Measurements from ENCODE around the gene KISS1R.

Gene KISS1R

DNA sequence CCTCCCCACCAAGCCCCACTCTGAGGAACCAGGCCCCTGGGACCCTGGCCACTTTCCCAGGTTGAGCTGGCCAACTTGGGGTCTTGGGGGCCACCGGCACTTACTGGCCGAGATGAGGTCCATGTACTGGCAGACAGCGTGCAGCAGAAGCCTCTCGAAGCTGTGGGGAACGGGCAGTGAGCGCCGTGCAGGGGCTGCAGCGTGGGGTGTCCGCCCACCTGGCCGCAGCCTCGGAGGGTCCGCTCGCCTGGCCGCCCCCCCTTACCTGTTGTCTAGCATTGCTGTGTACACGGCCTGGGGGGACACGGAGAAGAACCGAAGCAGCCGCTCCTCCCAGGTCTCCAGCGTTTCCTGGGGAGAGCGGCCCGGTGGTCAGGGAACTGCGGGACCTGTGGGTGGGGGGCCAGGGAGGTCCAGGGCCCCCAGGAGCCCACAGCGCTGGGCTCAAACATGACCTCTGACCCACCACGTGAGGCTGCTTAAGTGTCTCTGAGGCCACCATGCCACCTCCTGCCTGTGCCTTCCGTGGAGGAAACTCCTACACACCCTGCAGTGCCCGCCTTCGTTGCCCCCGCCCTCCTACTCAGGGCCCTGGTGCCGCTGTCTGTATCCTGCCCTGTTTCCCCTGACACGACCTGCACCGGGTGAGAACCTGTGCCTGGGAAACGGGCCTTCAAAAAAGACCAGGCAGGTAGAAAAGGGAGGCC is 17.6 kb upstream of the KISS1R start:
- no peak overlapping the region for H4K91ac ChIP-seq (ENCODE audit: low read depth, low read length, poor library complexity)
- no peak overlapping the region for H3K14ac ChIP-seq (ENCODE audit: low read length)
- no peaks in the 10 kb centered on the region for H3K9me3 ChIP-seq (replicated peaks in 1 of 2; ENCODE audit: control insufficient read depth in 2 of 2, insufficient read depth in 1 of 2, low read depth in 1 of 2, low read length in 2 of 2)
- no peak overlapping the region for H3K4ac ChIP-seq (ENCODE audit: low read length)
- H2BK12ac ChIP-seq (ENCODE audit: low read length), result no peak overlapping the region
- H3K27ac ChIP-seq (replicated peaks; ENCODE audit: low read length), result no peak overlapping the region
- H3K18ac ChIP-seq (ENCODE audit: low read length), result peak overlapping the region; percentile 28
- H4K8ac ChIP-seq (ENCODE audit: low read depth, low read length), result no peak overlapping the region
- no peak overlapping the region for H2AFZ ChIP-seq (ENCODE audit: low read length)
- H2BK15ac ChIP-seq (ENCODE audit: low read length), result no peak overlapping the region
- H3K4me3 ChIP-seq (ENCODE audit: low read length in 2 of 2), result no peak overlapping the region
- no peak overlapping the region for H3K9ac ChIP-seq (ENCODE audit: low read depth, low read length, poor library complexity)
- peaks cover 10% of the 10 kb centered on the region for H3K79me1 ChIP-seq (ENCODE audit: low read depth, low read length)
- no peak overlapping the region for H3K23ac ChIP-seq (ENCODE audit: low read depth, low read length, poor library complexity)
- no CpG with 5 or more reads among the region's 32 CpGs for WGBS, 2 donors (ENCODE audit: extremely low coverage in 2 of 2, insufficient read length in 2 of 2, insufficient replicate concordance in 1 of 2)
- peak overlapping the region; percentile 75 for H2BK5ac ChIP-seq (ENCODE audit: low read length)
- DNase-seq (ENCODE audit: low spot score), result no peak
- H3K4me1 ChIP-seq (ENCODE audit: control insufficient read depth in 2 of 2, insufficient read depth in 1 of 2, low read depth in 1 of 2, low read length in 2 of 2), result peaks cover 5 to 7% of the 10 kb centered on the region in 2 donors
- no peak overlapping the region for H2BK120ac ChIP-seq (ENCODE audit: low read depth, low read length)
- H3K27me3 ChIP-seq (ENCODE audit: control insufficient read depth in 3 of 3, insufficient read depth in 3 of 3, low read depth in 1 of 3, low read length in 3 of 3), result no peaks in the 10 kb centered on the region
- H3K36me3 ChIP-seq (replicated peaks in 1 of 2; ENCODE audit: control insufficient read depth in 2 of 2, insufficient read depth in 2 of 2, low read length in 2 of 2), result peaks cover 3 to 53% of the 10 kb centered on the region in 2 donors
- no peak overlapping the region for H3K4me2 ChIP-seq (ENCODE audit: insufficient read depth, low read length, poor library complexity, severe bottlenecking)
- H2AK5ac ChIP-seq (ENCODE audit: low read depth, low read length), result no peak overlapping the region

DNA sequence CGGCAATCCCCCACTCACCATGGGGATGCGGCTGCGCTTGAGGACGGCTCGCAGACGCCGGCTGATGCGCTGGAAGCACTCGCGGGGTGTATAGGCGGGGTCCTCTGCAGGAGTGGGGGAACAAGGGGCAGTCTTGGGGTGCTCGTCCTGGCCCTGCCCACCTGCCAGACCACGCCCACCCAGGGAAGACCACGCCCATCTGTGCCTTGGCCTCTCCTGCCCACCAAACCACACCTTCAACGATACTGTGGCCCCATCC is 17.2 kb upstream of the KISS1R start:
- WGBS, 2 donors (ENCODE audit: extremely low coverage in 2 of 2, insufficient read length in 2 of 2, insufficient replicate concordance in 1 of 2), result no CpG with 5 or more reads among the region's 15 CpGs
- H2BK12ac ChIP-seq (ENCODE audit: low read length), result no peak overlapping the region
- no peak overlapping the region for H2AK5ac ChIP-seq (ENCODE audit: low read depth, low read length)
- H2BK5ac ChIP-seq (ENCODE audit: low read length), result peak overlapping the region; percentile 75
- no peak overlapping the region for H3K4me2 ChIP-seq (ENCODE audit: insufficient read depth, low read length, poor library complexity, severe bottlenecking)
- H2BK120ac ChIP-seq (ENCODE audit: low read depth, low read length), result no peak overlapping the region
- no peak overlapping the region for H3K27ac ChIP-seq (replicated peaks; ENCODE audit: low read length)
- no peak overlapping the region for H3K4me3 ChIP-seq (ENCODE audit: low read length in 2 of 2)
- no peak overlapping the region for H4K91ac ChIP-seq (ENCODE audit: low read depth, low read length, poor library complexity)
- H2AFZ ChIP-seq (ENCODE audit: low read length), result no peak overlapping the region
- H2BK15ac ChIP-seq (ENCODE audit: low read length), result no peak overlapping the region
- H3K9me3 ChIP-seq (replicated peaks in 1 of 2; ENCODE audit: control insufficient read depth in 2 of 2, insufficient read depth in 1 of 2, low read depth in 1 of 2, low read length in 2 of 2), result no peaks in the 10 kb centered on the region
- no peak overlapping the region for H3K23ac ChIP-seq (ENCODE audit: low read depth, low read length, poor library complexity)
- H3K14ac ChIP-seq (ENCODE audit: low read length), result no peak overlapping the region
- no peak for DNase-seq (ENCODE audit: low spot score)
- no peak overlapping the region for H3K18ac ChIP-seq (ENCODE audit: low read length)
- H3K36me3 ChIP-seq (replicated peaks in 1 of 2; ENCODE audit: control insufficient read depth in 2 of 2, insufficient read depth in 2 of 2, low read length in 2 of 2), result peaks cover 3 to 53% of the 10 kb centered on the region in 2 donors
- peaks cover 10% of the 10 kb centered on the region for H3K79me1 ChIP-seq (ENCODE audit: low read depth, low read length)
- H3K27me3 ChIP-seq (ENCODE audit: control insufficient read depth in 3 of 3, insufficient read depth in 3 of 3, low read depth in 1 of 3, low read length in 3 of 3), result no peaks in the 10 kb centered on the region
- H4K8ac ChIP-seq (ENCODE audit: low read depth, low read length), result no peak overlapping the region
- H3K4me1 ChIP-seq (ENCODE audit: control insufficient read depth in 2 of 2, insufficient read depth in 1 of 2, low read depth in 1 of 2, low read length in 2 of 2), result peaks cover 5 to 7% of the 10 kb centered on the region in 2 donors
- H3K4ac ChIP-seq (ENCODE audit: low read length), result no peak overlapping the region
- H3K9ac ChIP-seq (ENCODE audit: low read depth, low read length, poor library complexity), result no peak overlapping the region

DNA sequence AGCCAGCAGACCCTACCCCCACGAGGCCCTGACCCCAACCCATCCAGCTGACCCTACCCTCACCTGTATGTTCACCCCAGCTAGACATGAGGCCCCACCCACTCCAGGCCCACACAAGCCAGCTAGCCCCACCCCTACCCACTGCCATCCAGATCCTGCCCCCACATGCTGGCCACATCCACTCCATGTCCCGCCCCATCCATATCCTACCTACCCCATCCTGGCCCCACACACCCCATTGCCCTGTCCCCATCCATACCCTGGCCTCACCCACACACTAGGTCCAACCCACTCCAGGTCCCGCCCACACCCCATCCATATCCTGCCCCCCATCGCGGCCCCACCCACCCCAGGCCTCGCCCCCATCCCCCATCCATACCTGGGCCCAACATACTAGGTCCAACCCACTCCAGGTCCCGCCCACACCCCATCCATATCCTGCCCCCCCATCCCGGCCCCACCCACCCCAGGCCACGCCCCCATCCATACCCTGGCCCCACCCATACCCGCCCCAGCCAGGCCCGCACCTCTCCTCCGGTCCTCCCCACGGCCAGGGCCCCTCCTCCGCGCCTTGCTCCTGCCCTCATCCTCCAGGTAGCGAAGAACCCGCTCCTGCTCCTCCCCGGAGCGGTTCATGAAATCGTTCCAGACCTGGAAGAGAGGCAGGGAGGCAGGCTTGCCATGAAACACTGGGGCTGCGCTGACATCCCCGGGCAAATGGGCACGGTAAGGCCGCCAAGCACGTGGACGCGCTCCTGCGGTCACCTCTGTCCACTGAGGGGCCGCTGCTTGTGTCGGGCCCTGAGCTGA is 16.6 kb upstream of the KISS1R start:
- Histone ChIP-seq H3K14ac (ENCODE audit: low read length) (no peak overlapping the region), H3K27ac (replicated peaks; ENCODE audit: low read length) (no peak overlapping the region), H3K9ac (ENCODE audit: low read depth, low read length, poor library complexity) (no peak overlapping the region), H3K4ac (ENCODE audit: low read length) (no peak overlapping the region), H2BK120ac (ENCODE audit: low read depth, low read length) (no peak overlapping the region), H3K36me3 (replicated peaks in 1 of 2; ENCODE audit: control insufficient read depth in 2 of 2, insufficient read depth in 2 of 2, low read length in 2 of 2) (peaks cover 3 to 53% of the 10 kb centered on the region in 2 donors), H3K18ac (ENCODE audit: low read length) (peak overlapping the region; percentile 52), H2AFZ (ENCODE audit: low read length) (no peak overlapping the region), H3K9me3 (replicated peaks in 1 of 2; ENCODE audit: control insufficient read depth in 2 of 2, insufficient read depth in 1 of 2, low read depth in 1 of 2, low read length in 2 of 2) (no peaks in the 10 kb centered on the region), H2BK15ac (ENCODE audit: low read length) (no peak overlapping the region), H3K4me1 (ENCODE audit: control insufficient read depth in 2 of 2, insufficient read depth in 1 of 2, low read depth in 1 of 2, low read length in 2 of 2) (peaks cover 5 to 7% of the 10 kb centered on the region in 2 donors), H2AK5ac (ENCODE audit: low read depth, low read length) (no peak overlapping the region), H3K23ac (ENCODE audit: low read depth, low read length, poor library complexity) (no peak overlapping the region), H3K27me3 (ENCODE audit: control insufficient read depth in 3 of 3, insufficient read depth in 3 of 3, low read depth in 1 of 3, low read length in 3 of 3) (no peaks in the 10 kb centered on the region), H2BK5ac (ENCODE audit: low read length) (peak overlapping the region; percentile 75), H3K4me2 (ENCODE audit: insufficient read depth, low read length, poor library complexity, severe bottlenecking) (no peak overlapping the region), H3K4me3 (ENCODE audit: low read length in 2 of 2) (no peak overlapping the region), H3K79me1 (ENCODE audit: low read depth, low read length) (peaks cover 11% of the 10 kb centered on the region), H4K8ac (ENCODE audit: low read depth, low read length) (no peak overlapping the region), H4K91ac (ENCODE audit: low read depth, low read length, poor library complexity) (no peak overlapping the region), H2BK12ac (ENCODE audit: low read length) (no peak overlapping the region)
- no peak for DNase-seq (ENCODE audit: low spot score)
- no CpG with 5 or more reads among the region's 30 CpGs for WGBS, 2 donors (ENCODE audit: extremely low coverage in 2 of 2, insufficient read length in 2 of 2, insufficient replicate concordance in 1 of 2)

Measured in neuronal stem cell (in vitro differentiated cells).